A172 (cell line): ENCODE results near the gene ATP2B3. TPM values are rescaled to one million over a fixed set of nuclear protein-coding genes. Genes with fewer than 3 reads are reported as not detected.

Experiments
- DNase-seq: peaks from one replicate; pipeline ENCODE4 v3.0.0-alpha.2; 2015; ENCODE audit warnings: low spot score
- total RNA-seq: library from RNA; depleted of rRNA; stranded (reverse); fragments of >200 nt; shearing (Covaris generic); gene quantifications from 2 replicates; pipeline ENCODE4 v1.2.3, GENCODE V29; 2014

The ATP2B3 gene
- total RNA-seq, 1 experiment from 2014 or later = not detected

DNA sequence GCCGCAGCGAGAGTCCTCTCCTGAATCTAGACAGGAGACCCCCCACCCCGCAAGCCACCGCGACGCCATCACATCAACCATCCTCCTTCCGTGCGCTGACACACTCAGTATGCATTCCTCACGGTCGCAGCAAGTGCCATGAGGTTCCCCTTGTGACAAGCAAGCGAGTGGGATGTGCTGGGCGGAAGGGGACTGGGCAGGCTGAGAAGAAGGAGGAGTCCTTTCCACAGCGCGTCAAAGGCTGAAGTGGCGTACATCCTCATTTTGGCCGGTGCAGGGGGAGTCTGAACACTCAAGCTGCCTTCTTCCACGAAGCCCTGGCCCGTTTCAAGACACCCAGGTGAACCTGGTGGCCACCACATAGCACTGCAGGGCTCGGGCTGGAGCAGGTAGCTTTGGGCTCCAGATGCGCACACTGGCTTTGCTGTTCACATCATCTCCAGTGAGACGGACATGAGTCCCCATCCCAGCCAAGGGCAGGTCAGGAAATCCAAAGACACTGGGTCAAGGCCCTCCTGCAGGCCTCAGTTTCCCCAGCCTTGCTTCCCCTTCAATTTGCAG is 51.1 kb downstream of the ATP2B3 start:
- no peak for DNase-seq

DNA sequence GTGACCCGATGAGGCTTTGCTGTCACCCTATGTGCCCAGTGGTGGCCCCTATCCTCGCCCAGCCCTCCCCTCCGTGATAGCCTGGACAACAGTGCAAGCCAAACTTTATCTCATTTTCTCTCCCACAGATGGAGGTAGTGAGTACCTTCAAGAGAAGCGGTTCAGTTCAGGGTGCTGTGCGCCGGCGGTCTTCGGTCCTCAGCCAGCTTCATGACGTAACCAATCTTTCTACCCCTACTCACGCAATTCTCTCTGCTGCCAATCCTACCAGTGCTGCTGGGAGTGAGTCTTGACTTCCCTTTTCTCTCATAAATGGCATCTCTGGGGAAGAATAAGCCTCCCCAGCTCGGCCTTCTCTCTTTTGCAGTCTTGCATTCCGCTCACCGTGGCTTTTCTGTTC is 52.0 kb downstream of the ATP2B3 start:
- no peak for DNase-seq

DNA sequence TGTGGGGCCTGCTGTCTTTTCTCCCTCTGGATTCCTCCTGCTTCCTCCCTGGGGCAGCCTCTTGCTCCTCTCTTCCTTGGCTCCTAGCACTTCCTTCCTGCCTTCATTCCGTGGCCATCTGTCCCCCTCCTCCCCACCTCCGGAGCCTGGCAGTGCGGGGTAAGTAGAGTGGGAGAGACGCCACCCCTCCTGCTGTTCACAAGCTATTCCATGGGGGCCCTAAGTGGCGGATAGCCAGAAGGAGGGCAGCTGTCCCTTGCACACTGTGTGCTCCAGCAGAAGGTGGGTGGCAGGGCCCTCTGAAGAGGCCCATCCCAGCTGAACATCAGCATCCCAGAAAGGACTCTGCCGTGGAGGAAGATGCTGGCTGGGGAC is 54.1 kb downstream of the ATP2B3 start:
- DNase-seq = no peak

DNA sequence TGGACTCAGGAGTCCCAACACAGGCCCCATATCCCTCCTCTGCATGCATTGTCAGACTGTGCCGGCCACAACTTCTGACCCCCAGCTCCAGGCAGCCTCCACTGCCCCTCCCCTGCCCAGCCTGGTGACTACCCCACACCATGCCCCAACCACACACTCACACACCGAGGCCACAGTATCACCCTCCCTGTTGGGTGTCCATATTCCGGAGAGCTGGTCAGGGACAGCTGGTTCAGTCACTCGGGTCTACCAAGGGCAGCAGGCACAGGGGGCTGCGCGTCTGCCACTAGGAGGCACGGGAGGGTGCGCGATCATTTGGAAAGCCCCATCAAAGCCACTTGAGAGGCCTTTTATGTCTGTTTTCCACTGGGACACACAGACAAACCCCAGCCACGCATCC is 55.2 kb downstream of the ATP2B3 start:
- no peak for DNase-seq

DNA sequence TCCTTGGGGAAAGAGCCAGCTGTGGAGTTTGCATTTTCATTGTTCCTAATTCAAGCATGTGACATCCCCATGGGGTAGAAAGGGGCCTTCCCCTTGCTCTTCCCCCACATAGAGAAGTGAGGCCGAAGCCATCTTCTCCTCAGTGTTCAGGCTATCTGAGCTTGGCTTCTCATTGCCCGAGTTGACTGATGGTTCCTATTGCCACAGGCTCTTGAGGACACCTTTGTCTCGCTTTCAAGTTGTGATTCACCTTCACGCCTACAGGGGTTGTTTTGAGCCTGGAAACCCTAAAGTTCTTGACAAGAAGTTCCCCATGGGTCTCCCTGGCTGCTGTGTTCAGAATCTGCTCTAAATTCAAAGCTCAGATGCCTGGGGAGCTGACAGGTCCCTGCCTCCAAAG is 56.5 kb downstream of the ATP2B3 start:
- no peak for DNase-seq

DNA sequence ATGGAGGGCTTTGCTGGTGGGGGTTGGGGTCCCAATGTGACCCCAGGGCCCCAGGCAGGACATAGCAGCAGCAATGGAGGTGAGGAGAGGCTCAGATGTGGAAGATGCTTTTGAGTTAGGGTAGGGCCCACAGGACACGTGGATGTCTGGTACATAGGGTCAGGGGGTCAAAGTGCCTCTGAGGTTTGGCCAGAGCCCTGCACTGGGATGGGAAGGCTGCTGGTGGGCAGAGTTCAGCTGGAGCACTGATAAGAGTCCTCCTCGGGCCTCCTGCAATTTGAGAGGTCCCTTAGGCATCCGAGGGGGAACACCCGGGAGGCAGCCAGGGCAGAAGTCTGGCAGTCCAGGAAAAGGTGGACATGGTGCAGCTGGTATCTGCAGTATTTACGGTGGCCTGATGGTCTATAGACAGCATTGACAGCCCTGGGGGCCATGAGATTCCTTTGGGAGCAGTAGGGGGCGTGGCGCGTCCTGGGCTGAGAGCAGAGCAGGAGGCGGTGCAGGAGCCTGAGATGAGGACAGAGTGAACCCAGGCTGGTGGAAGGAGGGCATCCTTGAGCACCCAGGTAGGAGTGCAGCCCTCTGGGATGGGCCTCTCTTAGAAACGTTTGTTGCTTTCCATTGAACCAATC is 58.9 kb downstream of the ATP2B3 start:
- no peak for DNase-seq

DNA sequence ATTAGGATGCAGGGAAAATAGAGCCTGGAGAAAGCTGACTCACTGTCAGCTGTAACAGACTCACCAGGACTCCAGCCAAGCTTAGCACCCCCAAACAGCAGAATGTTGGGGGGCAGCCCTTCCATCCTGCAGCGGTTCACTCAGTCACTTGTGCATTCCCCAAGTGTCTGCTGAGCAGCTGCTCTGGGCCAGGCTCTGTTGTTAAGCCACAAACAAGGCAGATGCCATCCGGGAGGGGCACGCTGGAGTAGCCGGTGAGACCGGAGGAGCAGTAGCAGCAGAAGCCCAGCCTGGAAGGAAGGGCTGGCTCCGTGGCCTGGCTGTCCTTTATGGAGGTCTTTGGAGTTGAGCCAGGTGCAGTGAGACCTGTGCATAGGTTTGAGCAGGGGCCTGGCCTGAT is 59.5 kb downstream of the ATP2B3 start:
- no peak for DNase-seq

DNA sequence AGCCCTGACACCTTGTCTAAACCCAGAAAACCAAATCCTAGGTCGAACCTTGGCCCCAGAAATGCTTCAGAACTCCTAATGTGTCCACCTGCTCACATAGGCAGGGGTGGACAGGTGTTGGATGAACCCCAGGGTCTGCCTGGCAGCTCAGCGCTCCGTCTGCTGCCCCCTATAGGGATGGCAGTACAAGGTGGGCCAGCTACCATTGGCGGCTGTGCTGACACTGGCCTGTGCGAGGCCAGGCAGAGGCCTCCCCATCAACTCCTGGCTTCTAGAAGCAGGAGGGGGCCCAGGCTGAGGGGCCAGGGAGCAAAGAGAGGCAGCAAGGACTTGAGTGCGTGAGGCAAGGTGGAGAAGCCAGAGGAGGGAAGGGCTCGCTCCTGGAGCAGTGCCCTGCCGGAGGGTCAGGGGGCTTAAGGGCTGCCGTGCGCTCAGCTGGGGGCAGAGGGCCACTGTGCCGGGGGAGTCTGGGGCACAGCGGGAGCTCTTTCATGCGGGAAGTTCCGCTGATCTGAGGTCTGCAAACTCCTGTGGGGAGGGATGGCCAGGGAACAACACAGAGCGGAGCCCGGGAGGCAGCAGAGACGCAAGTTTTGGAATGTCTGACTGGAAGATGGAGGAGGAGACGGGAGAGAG is 60.9 kb downstream of the ATP2B3 start:
- DNase-seq = no peak

DNA sequence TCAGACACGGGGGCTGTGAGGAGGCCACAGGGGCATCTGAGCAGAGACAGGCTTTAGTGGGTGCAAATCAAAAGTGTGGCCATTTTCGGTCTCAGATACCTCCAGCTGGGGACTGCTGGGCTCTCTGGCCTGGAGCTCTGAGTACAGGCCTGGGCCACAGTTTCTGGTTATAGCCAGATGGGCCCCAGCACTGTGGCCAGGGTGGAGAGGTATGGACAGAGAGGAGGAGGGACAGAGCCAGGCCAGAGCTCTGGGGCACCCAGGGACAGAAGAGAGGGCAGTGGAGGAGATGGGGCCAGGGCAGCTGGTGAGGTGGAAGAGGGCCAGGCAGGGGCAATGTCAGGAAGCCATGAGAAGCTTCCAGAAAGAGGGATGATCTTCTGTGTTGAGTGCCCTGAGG is 61.4 kb downstream of the ATP2B3 start:
- DNase-seq = no peak

DNA sequence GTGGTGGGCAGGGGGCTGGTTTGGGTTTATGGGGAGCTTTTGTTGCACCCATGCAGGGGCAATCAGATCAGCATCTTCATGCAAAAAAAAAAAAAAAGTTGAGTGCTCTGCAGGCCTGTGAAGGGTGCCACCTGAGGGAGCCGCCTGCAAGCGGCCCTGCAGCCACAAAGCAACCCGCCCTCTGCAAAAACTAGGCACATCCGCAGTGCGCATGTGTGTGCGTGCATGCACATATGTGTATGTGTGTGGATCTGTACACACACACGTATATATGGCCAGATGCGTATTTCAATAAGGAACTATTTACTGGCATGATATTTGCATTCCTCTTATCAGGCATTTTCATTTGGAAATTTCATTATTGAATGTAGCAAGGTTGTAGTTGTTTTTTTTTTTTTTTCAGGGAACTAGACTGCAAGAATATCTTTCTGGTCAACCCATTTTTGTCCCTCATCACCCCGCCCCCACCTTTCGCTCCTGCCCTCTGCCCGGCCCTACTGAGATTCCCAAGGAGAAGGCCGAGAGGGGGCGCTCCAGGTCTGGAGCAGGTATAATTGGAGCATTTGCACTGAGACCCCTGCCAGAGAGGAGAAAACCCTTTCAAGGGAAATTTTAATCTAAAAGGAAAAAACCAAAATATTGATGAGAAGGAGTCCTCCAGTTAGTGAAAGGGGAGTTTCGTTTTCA is 63.4 kb downstream of the ATP2B3 start:
- DNase-seq = no peak

DNA sequence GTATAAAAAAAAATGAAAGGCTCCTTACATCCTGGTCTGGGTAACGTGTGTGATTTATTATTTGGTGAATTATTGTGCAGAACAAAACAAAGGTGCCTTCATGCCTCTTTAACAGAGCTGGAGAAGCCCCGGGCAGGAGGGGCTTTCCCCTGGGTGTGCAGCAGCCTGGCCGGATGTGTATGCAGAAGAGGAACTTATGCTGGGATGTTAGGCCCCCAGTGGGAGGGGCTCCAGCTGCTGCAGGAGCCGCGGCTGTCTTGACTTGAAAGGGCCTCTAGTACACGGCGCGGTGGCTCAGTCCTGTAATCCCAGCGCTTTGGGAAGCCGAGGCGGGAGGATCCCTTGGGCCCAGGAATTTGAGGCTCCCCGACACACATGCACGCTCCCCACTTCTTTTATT is 65.5 kb downstream of the ATP2B3 start:
- DNase-seq = peak; percentile 13

DNA sequence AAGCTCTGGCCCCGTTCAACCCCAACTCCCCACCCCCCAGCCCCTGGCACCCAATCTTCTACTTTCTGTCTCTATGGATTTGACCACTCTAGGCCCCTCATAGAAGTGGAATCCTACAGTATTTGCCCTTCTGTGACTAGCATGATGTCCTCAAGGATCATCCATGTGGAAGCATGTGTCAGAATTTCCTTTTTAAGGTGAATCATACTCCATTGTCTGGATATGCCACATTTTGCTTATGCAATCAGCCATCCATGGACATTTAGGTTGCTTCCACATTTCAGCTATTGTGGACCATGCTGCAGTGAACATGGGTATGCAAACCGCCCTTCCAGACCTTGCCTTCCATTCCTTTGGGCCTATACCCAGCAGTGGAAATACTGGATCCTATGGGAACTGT is 66.0 kb downstream of the ATP2B3 start:
- no peak for DNase-seq

DNA sequence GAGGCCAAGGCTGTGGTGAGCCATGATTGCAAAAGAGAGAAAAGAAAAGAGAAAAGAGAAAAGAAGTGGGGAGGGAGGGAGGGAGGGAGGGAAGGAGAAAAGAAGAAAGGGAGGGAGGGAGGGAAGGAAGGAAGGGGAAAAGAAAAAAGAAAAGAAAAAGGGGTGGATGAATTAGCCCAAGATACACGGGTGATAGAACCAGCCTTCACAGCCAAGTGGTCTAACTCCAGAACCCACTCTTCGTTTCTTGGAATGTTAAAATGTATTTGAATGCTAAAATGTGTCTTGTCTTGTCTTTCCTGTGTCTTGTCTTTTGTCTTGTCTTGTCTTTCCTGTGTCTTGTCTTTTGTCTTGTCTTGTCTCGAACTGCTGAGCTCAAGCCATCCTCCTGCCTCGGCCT is 68.4 kb downstream of the ATP2B3 start:
- DNase-seq = no peak

DNA sequence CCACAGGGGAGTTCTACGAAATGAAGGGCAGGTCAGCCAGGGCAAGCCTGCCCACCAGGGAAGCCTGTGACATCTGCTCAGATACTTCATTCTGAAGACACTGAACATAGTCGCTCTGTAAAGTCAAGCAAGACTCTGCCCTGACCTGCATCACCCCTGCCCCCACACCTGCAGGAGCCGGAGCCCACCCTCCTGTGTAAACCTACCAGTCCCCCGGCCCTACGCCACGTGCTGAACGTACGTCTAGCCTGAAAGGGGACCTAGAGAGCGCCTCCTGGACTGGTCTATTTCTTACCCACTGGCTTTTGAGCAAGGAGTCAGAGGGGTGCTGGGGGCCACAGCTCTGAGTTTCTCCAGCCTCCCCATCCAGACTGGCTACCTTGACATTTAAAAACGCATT is 69.9 kb downstream of the ATP2B3 start:
- DNase-seq = no peak

DNA sequence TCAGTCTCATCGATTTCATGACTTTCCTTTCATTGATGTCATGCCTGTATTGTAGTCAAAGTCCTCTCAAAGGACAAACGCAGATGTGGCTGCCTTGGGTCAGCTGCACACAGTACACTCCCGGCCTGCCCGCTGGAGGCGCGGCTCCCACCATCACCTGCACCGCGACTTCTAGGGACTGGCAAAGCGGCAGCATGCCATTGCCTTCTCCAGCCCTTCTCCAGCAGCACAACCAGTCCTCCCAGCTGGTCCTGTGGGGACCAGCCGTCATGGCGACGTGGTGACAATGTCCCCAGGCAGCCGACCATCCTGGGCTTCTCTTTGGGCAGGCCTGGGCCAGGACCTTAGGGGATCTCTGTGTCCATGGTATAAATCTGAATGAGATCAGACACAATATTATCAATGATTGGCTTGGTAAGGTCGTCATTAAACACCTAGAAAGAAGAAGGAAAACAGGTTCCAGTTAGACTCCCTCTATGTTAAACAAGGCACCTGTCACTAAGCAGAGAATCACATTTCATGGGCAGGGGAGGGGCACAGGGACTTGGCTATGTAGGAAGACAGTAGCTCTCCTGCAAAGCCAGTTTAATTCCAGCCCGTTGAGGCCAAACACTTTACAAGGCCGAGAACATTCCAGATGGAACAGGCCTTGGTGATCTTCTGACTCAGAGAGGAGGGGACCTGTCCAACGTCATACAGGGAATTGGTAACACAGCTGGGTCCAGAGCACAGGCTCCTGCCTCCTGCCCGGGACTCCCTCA is 70.8 kb downstream of the ATP2B3 start:
- no peak for DNase-seq

DNA sequence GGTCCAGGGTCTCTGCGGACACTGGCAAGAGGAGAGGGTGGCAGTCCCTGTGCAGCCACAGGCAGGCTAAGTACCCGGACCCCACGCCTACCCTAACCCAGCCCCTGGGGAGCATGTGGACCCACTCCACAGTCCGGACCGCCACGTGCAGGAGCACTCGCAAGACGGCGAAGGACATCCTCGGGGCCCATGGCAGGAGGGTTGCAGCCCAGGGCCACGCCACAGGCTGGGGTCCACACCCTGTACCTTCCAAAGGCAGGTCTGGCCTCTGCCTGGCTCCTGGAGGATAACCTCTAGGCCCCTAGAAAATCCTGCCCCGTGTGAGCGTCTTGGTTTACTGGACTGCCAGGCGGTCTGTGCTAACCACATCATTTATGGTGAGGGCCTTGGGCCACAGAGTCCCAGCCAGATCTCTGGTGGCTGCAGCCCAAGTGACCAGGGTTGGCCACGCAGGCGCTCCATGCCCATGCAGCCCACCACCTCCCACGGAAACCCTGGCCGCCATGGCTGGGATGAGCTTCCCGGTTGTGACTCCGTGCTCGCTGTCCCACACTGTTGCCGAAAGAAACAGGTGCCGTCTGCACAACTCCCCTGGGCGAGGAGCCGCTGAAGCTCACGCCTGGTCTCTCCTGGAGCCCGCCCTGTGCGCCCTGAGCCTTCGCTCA is 71.5 kb downstream of the ATP2B3 start:
- DNase-seq = no peak

DNA sequence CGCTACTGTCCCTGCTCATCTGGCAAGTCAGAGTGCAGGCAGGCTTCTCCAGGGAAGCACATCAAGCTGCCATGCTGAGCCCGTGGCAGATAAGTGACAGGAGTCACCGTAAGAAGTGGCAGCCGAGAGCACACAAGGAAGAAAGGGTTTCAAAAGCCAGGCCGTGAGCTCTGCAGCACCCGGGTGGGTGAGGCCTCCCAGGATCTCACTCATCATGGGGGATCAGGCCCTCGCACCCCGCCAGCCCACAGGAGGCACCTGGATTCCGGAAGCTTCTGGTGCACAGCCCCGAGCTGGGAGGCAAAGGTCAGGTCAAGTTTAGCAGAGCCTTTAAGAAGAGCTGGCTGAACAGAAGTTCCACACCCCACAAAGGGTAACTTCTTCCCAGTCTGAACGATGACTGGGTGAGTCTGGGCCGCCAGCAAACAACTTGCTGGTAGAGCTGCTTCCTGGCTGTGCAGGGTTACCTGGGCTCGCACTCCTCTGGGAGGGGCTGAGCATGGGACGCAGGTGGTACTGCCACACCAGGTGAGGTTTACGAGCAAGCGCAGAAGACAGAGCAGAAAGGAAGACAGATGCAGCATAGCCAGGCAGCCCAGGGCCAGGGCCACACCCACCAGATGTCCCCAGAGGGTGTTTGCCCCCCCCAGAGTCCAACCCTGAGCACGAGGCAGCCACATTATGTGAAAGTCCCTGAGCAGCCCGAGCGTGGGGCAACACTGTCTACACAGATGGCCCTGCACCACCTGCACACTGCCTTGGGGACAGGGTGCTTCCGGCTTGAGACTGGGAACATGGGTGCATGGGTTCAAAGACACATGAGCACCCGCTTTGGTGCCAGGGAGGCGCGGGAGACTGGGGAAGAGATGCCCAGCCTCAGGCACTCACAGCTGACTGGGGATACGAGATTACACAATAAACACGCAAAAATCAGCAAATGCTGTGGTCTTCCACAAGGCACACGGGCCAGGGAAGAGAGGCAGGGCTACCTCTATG is 73.8 kb downstream of the ATP2B3 start:
- DNase-seq = no peak

DNA sequence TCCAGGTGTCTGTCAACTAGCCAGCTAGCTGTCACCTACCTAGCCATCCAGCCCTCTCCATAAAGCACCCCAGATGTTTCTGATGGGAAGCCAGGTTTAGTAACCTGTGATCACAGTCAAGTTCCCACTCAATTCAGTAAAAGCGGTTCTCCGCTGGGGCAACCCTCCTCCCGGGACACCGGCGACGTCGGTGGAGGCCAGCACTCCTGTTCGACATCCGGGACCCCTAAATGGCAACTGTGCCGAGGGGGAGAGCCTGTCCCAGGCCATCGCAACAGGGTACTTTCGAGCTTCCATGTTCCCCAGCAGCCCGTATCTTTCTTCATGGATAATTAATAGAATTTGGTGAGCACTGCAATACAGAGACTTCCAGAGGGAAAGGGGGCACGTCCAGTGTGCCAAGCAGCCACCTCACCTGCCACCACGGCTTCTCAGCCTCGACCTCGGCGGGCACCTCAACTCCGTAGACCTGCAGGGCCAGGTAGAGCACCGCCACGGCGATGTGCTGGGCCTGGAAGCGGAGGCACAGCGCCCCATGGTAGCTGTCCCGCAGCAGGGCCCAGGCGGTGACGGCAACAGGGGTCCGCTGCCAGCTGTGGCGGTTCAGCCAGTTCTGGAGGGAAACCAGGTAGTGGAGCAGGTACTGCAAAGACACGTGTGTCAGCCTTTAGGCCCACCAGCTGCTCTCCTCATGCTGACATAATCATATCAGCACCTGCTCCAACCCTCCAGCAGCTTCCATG is 74.8 kb downstream of the ATP2B3 start:
- no peak for DNase-seq

DNA sequence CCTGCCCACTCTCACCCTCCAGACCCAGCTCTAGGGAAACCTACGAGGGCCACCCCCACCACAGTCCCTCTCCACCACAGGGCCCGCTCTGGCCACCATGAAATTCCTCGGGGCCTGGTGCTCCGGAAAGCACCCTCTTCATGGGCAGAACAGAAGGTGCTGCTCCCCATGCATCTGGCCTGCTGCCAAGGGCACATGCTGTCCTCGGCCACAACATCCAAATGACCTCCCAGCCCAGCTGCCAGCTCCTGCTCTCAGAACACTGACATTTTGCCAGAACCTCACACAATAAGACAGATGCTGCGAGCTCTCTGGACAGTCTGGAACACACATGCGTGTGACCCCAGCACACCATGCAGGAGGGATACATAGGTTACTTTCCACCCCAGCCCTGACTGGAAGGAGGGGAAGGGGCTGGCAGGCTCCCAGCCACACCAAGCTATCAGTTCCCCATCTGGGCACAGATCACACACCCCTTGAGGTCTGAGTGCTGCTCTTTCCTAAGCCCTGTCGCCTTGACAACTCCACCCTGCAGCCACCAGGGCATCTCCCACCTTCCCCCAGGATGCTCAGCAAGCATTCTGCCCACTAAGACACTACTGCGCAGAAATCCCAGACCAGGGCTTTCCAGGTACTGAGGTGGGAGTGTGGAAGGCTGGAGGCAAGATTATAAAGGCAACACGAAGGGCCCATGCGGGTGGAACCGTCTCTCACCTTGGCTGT is 75.7 kb downstream of the ATP2B3 start:
- no peak for DNase-seq
